EL (cell line): ENCODE measurements around the gene HTR6.

Experiments
- DNase-seq: peaks from one replicate; pipeline ENCODE4 v3.0.0-alpha.2; 2016

HTR6 gene

DNA sequence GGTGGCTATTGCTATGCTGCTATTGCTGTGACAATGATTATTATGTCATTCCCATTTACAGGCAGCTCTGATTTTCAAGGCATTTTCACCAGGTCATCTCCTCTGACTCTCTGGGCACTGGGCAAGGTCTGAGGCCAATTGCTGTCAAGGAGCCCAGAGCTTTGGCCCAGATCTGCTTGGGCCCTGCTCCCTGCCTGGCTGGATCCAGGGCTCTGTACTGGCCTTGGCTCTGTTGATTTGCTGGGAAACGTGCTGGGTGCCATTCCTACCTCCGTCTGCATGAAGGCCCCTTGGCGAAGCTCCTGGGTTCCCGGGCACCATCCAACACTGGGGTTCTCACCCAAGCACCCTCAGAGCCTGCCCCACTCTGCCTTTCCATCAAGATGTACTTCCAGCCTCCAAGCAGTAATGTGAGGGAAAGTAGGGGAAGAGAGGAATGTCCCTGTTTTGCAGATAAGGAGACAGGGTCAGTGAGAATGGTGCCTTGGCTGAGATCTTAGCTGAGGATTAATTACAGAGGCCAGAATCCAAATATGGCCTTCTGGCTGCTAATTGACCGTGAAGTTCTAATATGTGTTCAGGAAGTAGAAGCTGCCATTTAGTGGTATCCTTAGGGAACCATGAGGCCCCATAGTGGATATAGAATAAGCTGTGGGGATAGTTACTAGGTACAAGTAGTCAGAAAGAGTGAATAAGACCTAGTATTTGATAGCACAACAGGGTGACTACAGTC is 63.9 kb downstream of the HTR6 start:
- no peak for DNase-seq

DNA sequence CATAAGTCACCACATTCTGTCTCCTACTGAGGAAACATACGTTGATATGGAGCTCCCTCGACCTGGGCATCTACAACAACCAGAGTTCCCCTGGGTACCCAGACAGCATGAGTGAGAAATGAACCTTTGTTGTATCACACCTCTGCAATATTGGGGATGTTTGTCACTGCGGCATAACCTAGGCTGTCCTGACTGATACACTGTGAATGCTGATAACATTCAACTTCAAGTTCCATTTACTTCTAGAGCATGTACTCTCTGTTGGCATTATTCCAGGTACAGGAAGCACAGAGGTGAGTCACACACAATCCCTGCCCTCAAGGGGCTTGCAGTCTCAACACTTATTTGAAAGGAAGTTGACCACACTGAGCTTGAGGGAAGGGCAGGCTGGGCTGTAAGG is 65.6 kb downstream of the HTR6 start:
- DNase-seq: no peak
